HG03159 (cell line): ENCODE results near the gene SVOPL.

Experiments
- ATAC-seq: cut with Tn5 transposase; IDR thresholded peaks from one replicate; pipeline ENCODE4 v1.9.1; 2021; ENCODE audit warnings: mild to moderate bottlenecking, moderate library complexity; ENCODE audit not compliant: unreplicated experiment

Gene SVOPL

GRCh38 chr7:138565451-138566114, 135.6 kb downstream of the SVOPL start:
- ATAC-seq, result no peak

GRCh38 chr7:138565071-138565450, 136.1 kb downstream of the SVOPL start:
- ATAC-seq, result no peak

GRCh38 chr7:138564365-138564764, 136.8 kb downstream of the SVOPL start:
- ATAC-seq, result no peak

- ATAC-seq, result no peak
Observed at GRCh38 chr7:138563808-138564207, 137.4 kb downstream of the SVOPL start.

- ATAC-seq, result no peak
Observed at GRCh38 chr7:138559448-138559847, 141.7 kb downstream of the SVOPL start.

GRCh38 chr7:138556771-138557484, 144.2 kb downstream of the SVOPL start:
- ATAC-seq, result no peak

GRCh38 chr7:138555684-138556083, 145.5 kb downstream of the SVOPL start:
- no peak for ATAC-seq

GRCh38 chr7:138554674-138555073, 146.5 kb downstream of the SVOPL start:
- ATAC-seq, result no peak

GRCh38 chr7:138553805-138554204, 147.4 kb downstream of the SVOPL start:
- ATAC-seq, result no peak

- ATAC-seq, result no peak
Observed at GRCh38 chr7:138551102-138551501, 150.1 kb downstream of the SVOPL start.

- ATAC-seq, result no peak
Observed at GRCh38 chr7:138550337-138550736, 150.8 kb downstream of the SVOPL start.

GRCh38 chr7:138549082-138549481, 152.1 kb downstream of the SVOPL start:
- no peak for ATAC-seq

GRCh38 chr7:138546829-138547228, 154.3 kb downstream of the SVOPL start:
- no peak for ATAC-seq

GRCh38 chr7:138546064-138546619, 155.0 kb downstream of the SVOPL start:
- no peak for ATAC-seq

- no peak for ATAC-seq
Observed at GRCh38 chr7:138545123-138545522, 156.0 kb downstream of the SVOPL start.
